Lung (tissue), 12 donors: Measurements from ENCODE around the gene CACNB1. TPM values are rescaled to one million over a fixed set of nuclear protein-coding genes. Genes with fewer than 3 reads are reported as not detected.

Experiments used
- ATAC-seq: fragments of 200-7000 bp; cut with Tn5 transposase; one replicate; pipeline ENCODE4 v1.9.1; 2020; ENCODE audit warnings: moderate number of reproducible peaks; ENCODE audit not compliant: insufficient read depth, low FRiP score
- DNase-seq, 3 donors: peaks; one replicate each; pipeline ENCODE4 v3.0.0-alpha.2; 2013 to 2017
- H3K27ac ChIP-seq, 2 donors: one replicate each; pipeline ENCODE4 v1.5.1; 2013; ENCODE audit warnings: mild to moderate bottlenecking in 2 of 2, moderate library complexity in 2 of 2, control low read depth in 1 of 2, inconsistent platforms in 1 of 2, low read depth in 1 of 2, low read length in 1 of 2
- H3K27me3 ChIP-seq, 3 donors: one replicate each; pipeline ENCODE4 v1.5.1; 2013; ENCODE audit warnings: low read length in 2 of 3; ENCODE audit not compliant: control insufficient read depth in 3 of 3, insufficient read depth in 3 of 3
- H3K36me3 ChIP-seq, 4 donors: one replicate each; pipeline ENCODE4 v1.5.1; 2013; ENCODE audit warnings: low read length in 4 of 4, mild to moderate bottlenecking in 1 of 4, moderate library complexity in 1 of 4; ENCODE audit not compliant: control insufficient read depth in 4 of 4, insufficient read depth in 4 of 4
- H3K4me1 ChIP-seq, 5 donors: one replicate each; pipeline ENCODE4 v1.5.1; 2013; ENCODE audit warnings: low read length in 5 of 5, mild to moderate bottlenecking in 2 of 5, moderate library complexity in 1 of 5; ENCODE audit not compliant: control insufficient read depth in 5 of 5, insufficient read depth in 5 of 5
- H3K4me3 ChIP-seq: one replicate; pipeline ENCODE4 v1.5.1; 2013; ENCODE audit warnings: mild to moderate bottlenecking, control low read depth, moderate library complexity
- H3K9ac ChIP-seq, 2 donors: one replicate each; pipeline ENCODE4 v1.5.1; 2013; ENCODE audit warnings: low read length in 2 of 2, control low read depth in 1 of 2; ENCODE audit not compliant: insufficient read depth in 1 of 2
- H3K9me3 ChIP-seq, 4 donors: one replicate each; pipeline ENCODE4 v1.5.1; 2013; ENCODE audit warnings: low read length in 3 of 4, mild to moderate bottlenecking in 1 of 4, moderate library complexity in 1 of 4; ENCODE audit not compliant: control insufficient read depth in 4 of 4, insufficient read depth in 3 of 4
- CTCF ChIP-seq: IDR thresholded peaks from 2 replicates; pipeline ENCODE4 v1.5.1; 2012; ENCODE audit warnings: mild to moderate bottlenecking; ENCODE audit errors: control extremely low read depth, extremely low read depth
- WGBS, 2 donors: extraction: QIAGEN DNeasy Blood & Tissue Kit; methylation state at CpG; one replicate each; pipeline ENCODE4 v1.1.7; 2013; 5-methylcytosine and 5-hydroxymethylcytosine counted together
- polyA plus RNA-seq, 2 donors: library from polyadenylated mRNA; stranded (reverse); fragments of 200-250 nt; gene quantifications; one replicate each; pipeline ENCODE4 v1.2.1, GENCODE V29; 2013
- total RNA-seq, 2 donors: library from RNA; depleted of rRNA in 1 of 2; stranded (reverse); fragments of >200 nt in 1 of 2; gene quantifications; one replicate each; pipeline ENCODE4 v1.2.1, GENCODE V29; 2014 to 2021
- donor health status: control.
- donor health status: control.
- donor health status: Bipolar disorder and iron deficiency.
- donor health status: healthy.
- donor health status: DM: yes; HTN: yes; CAD: no.

CACNB1 gene
- total and polyA plus RNA-seq, 4 donors: 6.8 to 49.6 (median 21.7) TPM

DNA sequence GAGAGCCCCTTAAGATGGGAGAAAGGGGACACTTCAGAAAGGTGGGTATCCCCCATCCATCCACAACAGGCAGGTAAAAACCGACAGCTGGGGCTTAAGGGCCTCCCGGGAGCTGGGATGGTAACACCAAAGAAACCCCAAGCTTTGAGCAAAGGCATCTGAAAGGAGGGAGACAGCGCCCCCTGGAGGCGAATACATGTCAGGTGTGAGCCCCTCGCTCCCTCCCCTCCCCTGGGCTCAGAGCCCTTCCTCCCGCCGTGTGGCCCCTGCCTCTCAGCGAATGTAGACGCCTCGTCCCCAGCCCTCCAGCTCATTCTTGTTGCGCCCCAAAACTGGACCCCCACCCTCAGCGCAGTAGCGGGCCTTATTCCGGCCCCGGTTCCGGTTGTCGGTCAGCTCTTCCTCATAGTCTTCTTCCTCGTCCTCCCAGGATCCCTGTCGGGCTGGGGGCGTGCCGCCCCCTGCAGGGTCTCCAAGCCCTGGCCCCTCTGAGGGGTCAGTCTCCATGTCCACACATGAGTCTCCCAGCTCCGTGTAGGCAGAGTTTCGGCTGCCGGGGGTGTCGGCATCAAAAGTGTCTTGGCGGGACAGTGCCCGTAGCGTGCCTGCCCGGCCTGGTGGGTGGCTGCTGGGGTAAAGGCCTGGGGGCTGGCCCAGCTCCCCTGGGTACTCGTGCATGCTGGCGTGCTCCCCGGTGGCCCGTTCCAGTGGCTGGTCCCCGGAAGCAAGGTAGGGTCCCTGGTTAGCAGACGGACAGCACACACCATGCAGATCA, 22.4 kb downstream of the CACNB1 start:
- Histone ChIP-seq H3K27ac (no peak overlapping the region), H3K4me1 (no peaks in the 10 kb centered on the region), H3K27me3 (no peaks in the 10 kb centered on the region), H3K9me3 (no peaks in the 10 kb centered on the region), H3K36me3 (peaks cover 0 to 18% (median 7%) of the 10 kb centered on the region in 4 donors), H3K9ac (no peak overlapping the region), H3K4me3 (no peak overlapping the region)
- ATAC-seq: no peak
- DNase-seq: peak; percentile 78 to 80 (median 79)
- TF ChIP-seq CTCF: peak; percentile 48
- WGBS, 2 donors: 53 to 65% methylated on average over 35 of the region's 35 CpGs

- DNase-seq: no peak
- H3K4me3 ChIP-seq: no peak overlapping the region
- peaks cover 0 to 18% (median 7%) of the 10 kb centered on the region in 4 donors for H3K36me3 ChIP-seq
- TF ChIP-seq CTCF: no peak
- H3K27ac ChIP-seq: no peak overlapping the region
- WGBS, 2 donors: 65 to 80% methylated on average over 10 of the region's 10 CpGs
- H3K27me3 ChIP-seq: no peaks in the 10 kb centered on the region
- no peak for ATAC-seq
- H3K9me3 ChIP-seq: no peaks in the 10 kb centered on the region
- H3K4me1 ChIP-seq: no peaks in the 10 kb centered on the region
- no peak overlapping the region for H3K9ac ChIP-seq
Observed at GRCh38 chr17:39173526-39174274, 23.8 kb downstream of the CACNB1 start.

DNA sequence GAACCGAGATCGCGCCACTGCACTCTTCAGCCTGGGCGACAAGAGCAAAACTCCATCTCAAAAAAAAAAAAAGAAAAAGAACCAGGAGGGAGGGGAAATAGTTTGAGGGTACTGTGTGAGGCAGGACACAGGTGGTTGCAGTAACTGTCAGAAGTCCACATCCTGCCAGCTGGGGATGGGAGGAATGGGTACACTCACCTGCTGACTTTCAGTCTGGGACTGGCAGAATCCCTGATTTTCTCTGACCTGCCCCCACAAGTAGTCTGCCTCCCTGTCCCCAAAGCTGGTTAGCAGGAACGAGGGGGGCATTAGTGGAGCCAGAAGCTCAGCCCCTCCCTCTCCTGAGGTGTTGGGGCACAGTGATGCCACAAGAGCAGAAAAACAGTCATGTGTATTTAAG, 24.4 kb downstream of the CACNB1 start:
- whole genome bisulfite sequencing, 2 donors: 60 to 72% methylated on average over 5 of the region's 5 CpGs
- Histone ChIP-seq H3K27me3 (no peaks in the 10 kb centered on the region), H3K4me1 (no peaks in the 10 kb centered on the region), H3K27ac (no peak overlapping the region), H3K9ac (no peak overlapping the region), H3K36me3 (peaks cover 0 to 18% (median 7%) of the 10 kb centered on the region in 4 donors), H3K9me3 (no peaks in the 10 kb centered on the region), H3K4me3 (no peak overlapping the region)
- DNase-seq (no peak), ATAC-seq (no peak)
- TF ChIP-seq CTCF: no peak
